ENCODE measurements around the gene KLHL22. TPM values are rescaled to one million over a fixed set of nuclear protein-coding genes. Genes with fewer than 3 reads are reported as not detected.

KLHL22 gene
- total and polyA plus RNA-seq, 2 of the 8 experiments (the other 6 are each of a cell fraction or from before 2014, with no cell fraction given): 9.4 to 16.2 TPM

DNA sequence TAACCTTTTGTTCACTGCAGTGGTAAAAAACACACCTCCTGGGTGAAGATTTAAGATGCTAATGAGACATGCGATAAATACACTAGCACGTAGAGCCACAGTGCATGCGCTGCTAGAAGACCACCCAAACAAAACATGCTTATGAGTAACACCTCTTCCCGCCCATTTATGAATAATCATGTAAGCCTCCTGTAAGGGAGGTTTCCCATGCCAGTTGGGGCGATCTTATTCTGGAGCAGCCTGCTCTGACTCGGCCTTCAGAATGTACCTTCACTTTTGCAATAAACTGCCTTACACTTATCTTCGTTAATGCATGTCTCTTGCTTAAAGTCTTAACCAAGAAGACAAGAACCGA is 39.9 kb downstream of the KLHL22 start (continued):
- TF ChIP-seq, protein P1, sequence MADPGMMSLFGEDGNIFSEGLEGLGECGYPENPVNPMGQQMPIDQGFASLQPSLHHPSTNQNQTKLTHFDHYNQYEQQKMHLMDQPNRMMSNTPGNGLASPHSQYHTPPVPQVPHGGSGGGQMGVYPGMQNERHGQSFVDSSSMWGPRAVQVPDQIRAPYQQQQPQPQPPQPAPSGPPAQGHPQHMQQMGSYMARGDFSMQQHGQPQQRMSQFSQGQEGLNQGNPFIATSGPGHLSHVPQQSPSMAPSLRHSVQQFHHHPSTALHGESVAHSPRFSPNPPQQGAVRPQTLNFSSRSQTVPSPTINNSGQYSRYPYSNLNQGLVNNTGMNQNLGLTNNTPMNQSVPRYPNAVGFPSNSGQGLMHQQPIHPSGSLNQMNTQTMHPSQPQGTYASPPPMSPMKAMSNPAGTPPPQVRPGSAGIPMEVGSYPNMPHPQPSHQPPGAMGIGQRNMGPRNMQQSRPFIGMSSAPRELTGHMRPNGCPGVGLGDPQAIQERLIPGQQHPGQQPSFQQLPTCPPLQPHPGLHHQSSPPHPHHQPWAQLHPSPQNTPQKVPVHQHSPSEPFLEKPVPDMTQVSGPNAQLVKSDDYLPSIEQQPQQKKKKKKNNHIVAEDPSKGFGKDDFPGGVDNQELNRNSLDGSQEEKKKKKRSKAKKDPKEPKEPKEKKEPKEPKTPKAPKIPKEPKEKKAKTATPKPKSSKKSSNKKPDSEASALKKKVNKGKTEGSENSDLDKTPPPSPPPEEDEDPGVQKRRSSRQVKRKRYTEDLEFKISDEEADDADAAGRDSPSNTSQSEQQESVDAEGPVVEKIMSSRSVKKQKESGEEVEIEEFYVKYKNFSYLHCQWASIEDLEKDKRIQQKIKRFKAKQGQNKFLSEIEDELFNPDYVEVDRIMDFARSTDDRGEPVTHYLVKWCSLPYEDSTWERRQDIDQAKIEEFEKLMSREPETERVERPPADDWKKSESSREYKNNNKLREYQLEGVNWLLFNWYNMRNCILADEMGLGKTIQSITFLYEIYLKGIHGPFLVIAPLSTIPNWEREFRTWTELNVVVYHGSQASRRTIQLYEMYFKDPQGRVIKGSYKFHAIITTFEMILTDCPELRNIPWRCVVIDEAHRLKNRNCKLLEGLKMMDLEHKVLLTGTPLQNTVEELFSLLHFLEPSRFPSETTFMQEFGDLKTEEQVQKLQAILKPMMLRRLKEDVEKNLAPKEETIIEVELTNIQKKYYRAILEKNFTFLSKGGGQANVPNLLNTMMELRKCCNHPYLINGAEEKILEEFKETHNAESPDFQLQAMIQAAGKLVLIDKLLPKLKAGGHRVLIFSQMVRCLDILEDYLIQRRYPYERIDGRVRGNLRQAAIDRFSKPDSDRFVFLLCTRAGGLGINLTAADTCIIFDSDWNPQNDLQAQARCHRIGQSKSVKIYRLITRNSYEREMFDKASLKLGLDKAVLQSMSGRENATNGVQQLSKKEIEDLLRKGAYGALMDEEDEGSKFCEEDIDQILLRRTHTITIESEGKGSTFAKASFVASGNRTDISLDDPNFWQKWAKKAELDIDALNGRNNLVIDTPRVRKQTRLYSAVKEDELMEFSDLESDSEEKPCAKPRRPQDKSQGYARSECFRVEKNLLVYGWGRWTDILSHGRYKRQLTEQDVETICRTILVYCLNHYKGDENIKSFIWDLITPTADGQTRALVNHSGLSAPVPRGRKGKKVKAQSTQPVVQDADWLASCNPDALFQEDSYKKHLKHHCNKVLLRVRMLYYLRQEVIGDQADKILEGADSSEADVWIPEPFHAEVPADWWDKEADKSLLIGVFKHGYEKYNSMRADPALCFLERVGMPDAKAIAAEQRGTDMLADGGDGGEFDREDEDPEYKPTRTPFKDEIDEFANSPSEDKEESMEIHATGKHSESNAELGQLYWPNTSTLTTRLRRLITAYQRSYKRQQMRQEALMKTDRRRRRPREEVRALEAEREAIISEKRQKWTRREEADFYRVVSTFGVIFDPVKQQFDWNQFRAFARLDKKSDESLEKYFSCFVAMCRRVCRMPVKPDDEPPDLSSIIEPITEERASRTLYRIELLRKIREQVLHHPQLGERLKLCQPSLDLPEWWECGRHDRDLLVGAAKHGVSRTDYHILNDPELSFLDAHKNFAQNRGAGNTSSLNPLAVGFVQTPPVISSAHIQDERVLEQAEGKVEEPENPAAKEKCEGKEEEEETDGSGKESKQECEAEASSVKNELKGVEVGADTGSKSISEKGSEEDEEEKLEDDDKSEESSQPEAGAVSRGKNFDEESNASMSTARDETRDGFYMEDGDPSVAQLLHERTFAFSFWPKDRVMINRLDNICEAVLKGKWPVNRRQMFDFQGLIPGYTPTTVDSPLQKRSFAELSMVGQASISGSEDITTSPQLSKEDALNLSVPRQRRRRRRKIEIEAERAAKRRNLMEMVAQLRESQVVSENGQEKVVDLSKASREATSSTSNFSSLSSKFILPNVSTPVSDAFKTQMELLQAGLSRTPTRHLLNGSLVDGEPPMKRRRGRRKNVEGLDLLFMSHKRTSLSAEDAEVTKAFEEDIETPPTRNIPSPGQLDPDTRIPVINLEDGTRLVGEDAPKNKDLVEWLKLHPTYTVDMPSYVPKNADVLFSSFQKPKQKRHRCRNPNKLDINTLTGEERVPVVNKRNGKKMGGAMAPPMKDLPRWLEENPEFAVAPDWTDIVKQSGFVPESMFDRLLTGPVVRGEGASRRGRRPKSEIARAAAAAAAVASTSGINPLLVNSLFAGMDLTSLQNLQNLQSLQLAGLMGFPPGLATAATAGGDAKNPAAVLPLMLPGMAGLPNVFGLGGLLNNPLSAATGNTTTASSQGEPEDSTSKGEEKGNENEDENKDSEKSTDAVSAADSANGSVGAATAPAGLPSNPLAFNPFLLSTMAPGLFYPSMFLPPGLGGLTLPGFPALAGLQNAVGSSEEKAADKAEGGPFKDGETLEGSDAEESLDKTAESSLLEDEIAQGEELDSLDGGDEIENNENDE (IDR thresholded peaks at IDR 0.05; ENCODE audit: insufficient replicate concordance, low read length): no peak
- TF ChIP-seq PHF8 (conservative IDR thresholded peaks at IDR 0.05; ENCODE audit: low read depth, low read length) (no peak), SP4 (IDR thresholded peaks at IDR 0.05; ENCODE audit: low read length) (no peak), RNF2 (IDR thresholded peaks at IDR 0.05; ENCODE audit: borderline replicate concordance, low read depth, low read length, missing control alignments, poor library complexity, severe bottlenecking) (no peak)

Measured in H1 (cell line).